ENCODE measurements around the gene LIN52. TPM values are rescaled to one million over a fixed set of nuclear protein-coding genes. Genes with fewer than 3 reads are reported as not detected.

The LIN52 gene
- total RNA-seq, 1 experiment from 2014 or later: 11.0 TPM

- H4K8ac ChIP-seq (replicated peaks; ENCODE audit: insufficient read length, low read depth, low read length): no peak within 1 kb of the TSS
- Mint-ChIP-seq H3K4me3 (peak within 1 kb of the TSS; percentile 54 to 80), H3K27me3 (ENCODE audit: low read depth) (peaks cover 98% of the 10 kb centered on the region), H3K36me3 (ENCODE audit: insufficient read depth in 1 of 3, low read depth in 3 of 3) (no peaks in the 10 kb centered on the region; a peak in 1 of 7 replicates), H3K4me1 (peaks cover 25 to 38% of the 10 kb centered on the region in 2 experiments), H3K27ac (no peak within 1 kb of the TSS), H3K9me3 (no peaks in the 10 kb centered on the region; a peak in 1 of 5 replicates)
- H3K14ac ChIP-seq (ENCODE audit: insufficient read depth, low read length): no peak within 1 kb of the TSS; the same call in 1 of the 2 replicates
- H3K27ac ChIP-seq (ENCODE audit: insufficient read length, low read depth, low read length): no peak within 1 kb of the TSS
- H3K4ac ChIP-seq (ENCODE audit: low read depth, low read length): no peak within 1 kb of the TSS
- no peak within 1 kb of the TSS for H2AFZ ChIP-seq (ENCODE audit: low read length)
- H2AK5ac ChIP-seq (ENCODE audit: insufficient read length, low read length): no peak within 1 kb of the TSS
- peak within 1 kb of the TSS; percentile 73 for H3K4me2 ChIP-seq (ENCODE audit: insufficient read depth, insufficient read length, low read length)
- H3K79me1 ChIP-seq (ENCODE audit: insufficient read depth, low read depth, low read length, poor library complexity, severe bottlenecking): no peaks in the 10 kb centered on the region
- no peak within 1 kb of the TSS for H2BK12ac ChIP-seq (ENCODE audit: insufficient read length, low read depth, low read length)
- H3K23ac ChIP-seq (ENCODE audit: insufficient read length, low read depth, low read length): no peak within 1 kb of the TSS
- no peak within 1 kb of the TSS for H3K9ac ChIP-seq (ENCODE audit: extremely low read depth, insufficient read length, low read length)
- WGBS (ENCODE audit: extremely low coverage, insufficient read length, low lambda C conversion rate): no CpG with 5 or more reads among the region's 40 CpGs
- H2BK120ac ChIP-seq (ENCODE audit: low read depth, low read length, poor library complexity, severe bottlenecking): no peak within 1 kb of the TSS
- no peaks in the 10 kb centered on the region for H3K9me3 ChIP-seq (ENCODE audit: control insufficient read depth, low read depth, low read length)
- H3K4me1 ChIP-seq (ENCODE audit: insufficient read depth, low read length): 0 out of 2 replicates have a peak, but pooled peaks cover 3% of the 10 kb centered on the region
- H4K91ac ChIP-seq (ENCODE audit: insufficient read length, low read depth, low read length): no peak within 1 kb of the TSS
- no peak within 1 kb of the TSS for H3T11ph ChIP-seq (ENCODE audit: low read length)
- H3K23me2 ChIP-seq (ENCODE audit: insufficient read length, low read depth, low read length, poor library complexity, severe bottlenecking): peaks cover 21% of the 10 kb centered on the region
- H3K79me2 ChIP-seq (ENCODE audit: insufficient read depth, low read length): no peaks in the 10 kb centered on the region
- peaks cover 66% of the 10 kb centered on the region for H3K27me3 ChIP-seq (ENCODE audit: insufficient read depth, low read length)
- no peak within 1 kb of the TSS for H4K5ac ChIP-seq (ENCODE audit: insufficient read length, low read depth, low read length)
- H4K20me1 ChIP-seq (ENCODE audit: control insufficient read depth, insufficient read depth, insufficient read length): no peaks in the 10 kb centered on the region
- H2BK20ac ChIP-seq (ENCODE audit: low read depth, low read length, poor library complexity, severe bottlenecking): no peak within 1 kb of the TSS
- no peak within 1 kb of the TSS for H2BK5ac ChIP-seq (ENCODE audit: insufficient read length, low read length)
- H3K18ac ChIP-seq (ENCODE audit: insufficient read length, low read depth, low read length): no peak within 1 kb of the TSS
- peak; percentile 78 for DNase-seq
- TF ChIP-seq CTCF (conservative IDR thresholded peaks at IDR 0.05): peak; percentile 17; the same call in 1 of the 3 replicates
- H2BK15ac ChIP-seq (ENCODE audit: low read depth, low read length): no peak within 1 kb of the TSS; the same call in 1 of the 2 replicates
- no peak within 1 kb of the TSS for H3K56ac ChIP-seq (ENCODE audit: insufficient read length, low read depth, low read length)
Observed at GRCh38 chr14:74238974-74239847, 154.5 kb downstream of the LIN52 start, which contains the start of gene VSX2. Gene VSX2 (plus strand): TSS chr14:74239449. CDS start chr14:74239562, 113 bp downstream.

Data from H9 (cell line).